ENCODE measurements around the gene MALRD1.

The MALRD1 gene

DNA sequence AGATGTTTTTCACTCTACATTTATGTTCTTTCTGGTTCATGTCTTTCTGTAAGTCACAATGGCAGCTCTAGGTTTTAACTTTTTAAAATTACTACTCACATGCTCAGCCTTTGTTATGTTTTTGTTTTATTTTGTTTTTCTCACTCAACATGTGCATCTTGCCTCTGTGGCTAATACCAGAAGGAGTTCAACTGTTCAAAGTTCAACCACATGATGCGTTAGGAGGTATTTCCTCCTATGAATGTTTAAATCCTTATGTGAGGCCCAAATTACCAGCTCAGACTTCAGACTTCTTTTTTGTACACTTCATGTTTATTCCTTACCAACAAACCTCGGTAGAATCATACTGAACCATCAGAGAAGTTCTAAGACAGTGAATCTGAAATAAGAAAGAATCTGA lies 151.6 kb downstream of the MALRD1 start:
- TF ChIP-seq, protein P1, sequence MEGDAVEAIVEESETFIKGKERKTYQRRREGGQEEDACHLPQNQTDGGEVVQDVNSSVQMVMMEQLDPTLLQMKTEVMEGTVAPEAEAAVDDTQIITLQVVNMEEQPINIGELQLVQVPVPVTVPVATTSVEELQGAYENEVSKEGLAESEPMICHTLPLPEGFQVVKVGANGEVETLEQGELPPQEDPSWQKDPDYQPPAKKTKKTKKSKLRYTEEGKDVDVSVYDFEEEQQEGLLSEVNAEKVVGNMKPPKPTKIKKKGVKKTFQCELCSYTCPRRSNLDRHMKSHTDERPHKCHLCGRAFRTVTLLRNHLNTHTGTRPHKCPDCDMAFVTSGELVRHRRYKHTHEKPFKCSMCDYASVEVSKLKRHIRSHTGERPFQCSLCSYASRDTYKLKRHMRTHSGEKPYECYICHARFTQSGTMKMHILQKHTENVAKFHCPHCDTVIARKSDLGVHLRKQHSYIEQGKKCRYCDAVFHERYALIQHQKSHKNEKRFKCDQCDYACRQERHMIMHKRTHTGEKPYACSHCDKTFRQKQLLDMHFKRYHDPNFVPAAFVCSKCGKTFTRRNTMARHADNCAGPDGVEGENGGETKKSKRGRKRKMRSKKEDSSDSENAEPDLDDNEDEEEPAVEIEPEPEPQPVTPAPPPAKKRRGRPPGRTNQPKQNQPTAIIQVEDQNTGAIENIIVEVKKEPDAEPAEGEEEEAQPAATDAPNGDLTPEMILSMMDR (IDR thresholded peaks at IDR 0.05; ENCODE audit: insufficient read depth, low read depth, low read length, missing control alignments) = no peak
- DNase-seq (ENCODE audit: low read depth) = no peak
- no peak overlapping the region for H3K4me3 ChIP-seq (ENCODE audit: low read depth, low read length)

DNA sequence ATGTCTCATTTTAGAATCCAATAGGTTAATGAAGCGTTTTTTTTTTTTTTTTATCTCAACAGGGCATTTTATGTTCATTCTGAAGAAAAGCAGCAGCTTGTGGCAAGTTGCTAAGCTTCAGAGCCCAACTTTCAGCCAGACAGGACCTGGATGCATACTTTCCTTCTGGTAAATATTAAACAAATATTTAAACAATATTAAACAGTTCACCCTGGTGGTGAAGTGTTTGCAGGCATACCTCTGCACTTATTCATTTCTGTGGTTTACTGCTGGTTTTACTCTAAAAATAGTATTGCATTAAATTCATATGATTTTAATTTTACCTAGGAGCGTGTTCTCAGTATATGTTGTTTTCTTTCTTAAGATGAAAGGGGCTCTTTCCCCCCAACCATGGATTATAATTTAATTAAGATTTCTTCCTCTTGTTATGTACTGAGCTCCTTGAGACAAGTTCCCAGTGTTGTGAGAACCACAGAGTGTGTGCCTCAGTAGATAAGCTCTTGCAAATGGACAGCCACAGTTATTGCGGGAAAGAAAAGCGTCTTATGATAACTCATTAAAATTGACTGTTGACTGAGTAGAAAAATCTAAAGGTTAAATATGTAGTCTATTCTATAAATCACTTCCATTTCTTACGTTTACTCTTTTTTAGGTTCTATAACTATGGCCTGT lies 155.8 kb downstream of the MALRD1 start:
- TF ChIP-seq, protein P1 (IDR thresholded peaks at IDR 0.05; ENCODE audit: insufficient read depth, low read depth, low read length, missing control alignments) = no peak
- DNase-seq (ENCODE audit: low read depth) = no peak
- no peak overlapping the region for H3K4me3 ChIP-seq (ENCODE audit: low read depth, low read length)

DNA sequence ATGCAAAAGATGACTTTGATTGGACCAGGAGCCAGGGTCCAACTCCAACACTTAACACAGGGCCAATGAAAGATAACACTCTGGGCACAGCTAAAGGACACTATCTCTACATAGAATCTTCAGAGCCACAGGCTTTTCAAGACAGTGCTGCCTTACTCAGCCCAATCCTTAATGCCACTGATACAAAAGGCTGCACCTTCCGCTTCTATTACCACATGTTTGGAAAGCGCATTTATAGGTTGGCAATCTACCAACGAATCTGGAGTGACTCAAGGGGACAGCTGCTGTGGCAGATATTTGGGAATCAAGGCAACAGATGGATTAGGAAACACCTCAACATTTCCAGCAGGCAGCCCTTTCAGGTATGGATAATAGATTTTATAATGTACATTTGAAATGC lies 160.7 kb downstream of the MALRD1 start:
- TF ChIP-seq, protein P1 (IDR thresholded peaks at IDR 0.05; ENCODE audit: insufficient read depth, low read depth, low read length, missing control alignments) = no peak
- DNase-seq (ENCODE audit: low read depth) = no peak
- H3K4me3 ChIP-seq (ENCODE audit: low read depth, low read length) = no peak overlapping the region

DNA sequence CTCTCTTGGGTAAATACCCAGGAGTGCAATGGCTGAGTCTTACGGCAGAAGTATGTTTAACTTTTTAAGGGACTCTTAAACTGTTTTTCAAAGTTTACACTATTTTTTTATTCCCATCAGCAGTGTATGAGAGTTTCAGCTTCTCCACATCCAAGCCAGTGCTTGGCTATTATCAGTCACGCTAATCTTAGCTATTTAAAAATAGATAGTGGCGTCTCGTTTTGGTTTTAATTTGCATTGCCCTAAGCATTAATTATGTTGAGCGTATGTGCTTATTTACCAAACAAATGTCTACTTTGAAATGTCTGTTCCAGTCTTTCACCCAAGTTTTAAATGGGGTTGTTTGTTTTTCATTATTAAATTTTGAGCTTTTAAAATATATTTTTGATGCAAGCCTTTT lies 164.0 kb downstream of the MALRD1 start:
- H3K4me3 ChIP-seq (ENCODE audit: low read depth, low read length) = no peak overlapping the region
- DNase-seq (ENCODE audit: low read depth) = no peak
- TF ChIP-seq, protein P1 (IDR thresholded peaks at IDR 0.05; ENCODE audit: insufficient read depth, low read depth, low read length, missing control alignments) = no peak

DNA sequence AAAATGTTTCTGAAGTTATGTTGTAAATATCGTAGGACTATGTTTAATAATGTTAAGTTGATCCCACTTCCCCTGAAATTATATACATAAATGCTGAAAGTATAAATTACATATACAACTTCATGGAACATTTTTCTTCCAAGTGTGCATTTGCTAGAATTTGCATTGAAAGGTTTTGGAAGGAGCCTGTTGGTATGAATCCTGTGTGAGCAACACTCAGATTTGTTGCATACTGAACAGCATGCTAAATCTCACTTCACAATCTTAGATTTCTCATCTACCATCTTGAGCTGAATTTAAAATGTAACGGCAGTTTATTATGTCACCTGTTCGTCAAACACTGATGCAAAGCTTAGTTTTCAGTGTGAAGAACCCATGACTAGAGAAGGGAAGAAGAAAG lies 172.6 kb downstream of the MALRD1 start:
- TF ChIP-seq, protein P1 (IDR thresholded peaks at IDR 0.05; ENCODE audit: insufficient read depth, low read depth, low read length, missing control alignments) = no peak
- H3K4me3 ChIP-seq (ENCODE audit: low read depth, low read length) = no peak overlapping the region
- no peak for DNase-seq (ENCODE audit: low read depth)

DNA sequence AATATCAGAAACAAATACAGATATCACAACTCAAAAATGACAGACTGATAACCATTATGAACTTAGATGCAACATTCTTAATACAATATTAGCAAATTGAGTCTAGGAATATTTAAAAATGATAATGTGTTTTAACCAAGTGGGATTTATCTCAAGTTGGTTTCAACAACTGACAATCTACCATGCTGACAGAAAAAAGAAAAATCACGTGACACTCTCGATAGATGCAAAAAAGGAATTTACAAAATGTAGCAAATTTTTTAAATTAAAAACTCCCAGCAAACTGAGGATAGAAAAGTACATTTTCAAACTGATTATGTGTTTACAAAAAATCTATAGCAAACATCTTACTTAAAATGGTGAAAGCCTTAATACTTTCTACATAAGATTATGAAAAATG lies 177.4 kb downstream of the MALRD1 start:
- TF ChIP-seq, protein P1 (IDR thresholded peaks at IDR 0.05; ENCODE audit: insufficient read depth, low read depth, low read length, missing control alignments) = no peak
- no peak overlapping the region for H3K4me3 ChIP-seq (ENCODE audit: low read depth, low read length)
- DNase-seq (ENCODE audit: low read depth) = no peak

DNA sequence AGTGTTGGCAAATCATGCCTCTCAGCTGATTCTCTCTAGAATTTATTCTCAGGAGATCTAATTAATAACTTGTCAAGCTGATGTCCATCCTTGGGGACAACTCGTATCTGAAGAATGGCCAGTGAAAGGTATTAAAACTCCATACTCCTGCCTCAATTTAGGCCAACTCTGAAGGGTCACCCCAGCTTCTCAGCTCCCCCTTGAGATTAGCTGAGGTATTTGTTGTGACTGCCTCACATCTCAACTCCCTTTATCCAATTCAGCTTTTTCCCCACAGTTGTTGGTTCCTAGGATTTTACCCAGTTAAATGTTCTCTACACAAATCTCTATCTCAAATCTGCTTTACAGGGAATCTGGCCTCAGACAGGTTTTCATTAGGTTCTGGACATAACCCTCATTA lies 182.4 kb downstream of the MALRD1 start:
- TF ChIP-seq, protein P1 (IDR thresholded peaks at IDR 0.05; ENCODE audit: insufficient read depth, low read depth, low read length, missing control alignments) = no peak
- H3K4me3 ChIP-seq (ENCODE audit: low read depth, low read length) = no peak overlapping the region
- no peak for DNase-seq (ENCODE audit: low read depth)

All from GM12865 (cell line).